ENCODE data around the gene TNXB.
"Not testable (repeated sequence)": the region's sequence is repeated elsewhere in the genome, so short reads cannot be mapped to it uniquely, and the experiment has no call there.

Gene TNXB

GRCh38 chr6:32146687-32147086 is 37.5 kb upstream of the TNXB start:
- no peak for TF ChIP-seq CTCF (conservative IDR thresholded peaks at IDR 0.05)
- no peak overlapping the region for H3K27ac ChIP-seq

GRCh38 chr6:32146287-32146686 is 37.1 kb upstream of the TNXB start:
- no peak for TF ChIP-seq CTCF (conservative IDR thresholded peaks at IDR 0.05)
- no peak overlapping the region for H3K27ac ChIP-seq

DNA sequence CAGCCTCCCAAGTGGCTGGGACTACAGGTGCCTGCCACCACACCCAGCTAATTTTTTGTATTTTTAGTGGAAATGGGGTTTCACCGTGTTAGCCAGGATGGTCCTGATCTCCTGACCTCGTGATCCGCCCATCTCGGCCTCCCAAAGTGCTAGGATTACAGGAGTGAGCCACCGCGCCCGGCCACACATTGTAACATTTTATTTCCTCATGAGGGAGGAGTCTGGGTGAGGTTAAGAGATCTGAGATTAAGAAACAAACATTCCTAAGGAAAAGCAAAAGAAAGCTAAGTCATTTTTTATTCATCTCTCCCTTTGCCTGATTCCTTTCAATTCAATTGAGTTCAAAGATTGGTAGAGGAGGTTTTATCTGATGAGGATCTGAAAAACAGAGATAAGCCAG is 35.1 kb upstream of the TNXB start:
- H3K27ac ChIP-seq = not testable (repeated sequence)

DNA sequence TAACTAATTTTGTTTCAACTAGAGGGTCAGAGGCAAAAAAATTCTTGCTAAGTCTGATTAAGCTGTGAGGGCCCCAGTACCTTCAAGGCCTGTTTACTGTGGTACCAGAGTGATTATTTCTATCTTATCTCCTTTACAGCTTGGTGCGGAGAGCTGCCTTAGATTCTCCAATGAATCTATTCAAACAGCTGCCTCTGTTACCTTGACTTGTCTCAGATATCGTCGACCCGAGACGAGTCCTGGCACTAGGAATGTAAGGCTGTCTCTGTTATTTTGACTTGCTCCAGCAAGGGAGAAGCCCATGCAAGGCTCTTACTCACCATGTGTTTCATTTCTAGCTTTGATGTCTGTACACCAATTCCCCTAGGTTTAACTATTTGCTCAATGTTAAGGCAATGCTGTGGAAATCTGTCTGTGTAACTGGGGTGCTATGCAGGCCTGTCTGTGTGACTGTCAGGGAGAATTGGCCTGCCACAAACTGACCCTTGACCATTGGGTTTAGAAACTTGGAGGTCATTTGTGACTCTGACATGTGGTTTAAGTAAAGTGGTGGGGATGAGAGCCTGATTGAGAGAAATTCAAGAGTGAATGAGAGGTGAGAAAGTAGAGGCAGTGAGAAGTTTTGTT is 31.4 kb upstream of the TNXB start:
- no peak for TF ChIP-seq CTCF (conservative IDR thresholded peaks at IDR 0.05)
- no peak overlapping the region for H3K27ac ChIP-seq

DNA sequence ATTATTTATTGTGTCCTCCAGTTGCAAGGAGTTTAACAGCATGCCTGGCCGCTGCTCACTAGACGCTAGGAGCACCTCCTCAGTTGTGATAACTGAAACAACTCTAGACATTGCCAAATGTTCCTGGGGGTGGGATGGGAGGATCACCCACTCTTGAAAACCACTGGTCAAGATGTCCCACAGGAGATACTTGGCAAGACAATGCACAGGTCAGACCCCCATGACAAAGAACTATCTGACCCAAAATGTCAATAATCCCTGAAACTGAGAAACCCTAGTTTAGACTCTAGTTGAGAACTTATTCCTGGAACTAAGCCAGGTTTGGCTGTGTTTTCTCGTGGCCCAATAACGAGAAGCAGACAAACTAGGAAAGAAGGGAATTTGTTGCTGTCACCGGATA is 30.5 kb upstream of the TNXB start:
- no peak for TF ChIP-seq CTCF (conservative IDR thresholded peaks at IDR 0.05)

DNA sequence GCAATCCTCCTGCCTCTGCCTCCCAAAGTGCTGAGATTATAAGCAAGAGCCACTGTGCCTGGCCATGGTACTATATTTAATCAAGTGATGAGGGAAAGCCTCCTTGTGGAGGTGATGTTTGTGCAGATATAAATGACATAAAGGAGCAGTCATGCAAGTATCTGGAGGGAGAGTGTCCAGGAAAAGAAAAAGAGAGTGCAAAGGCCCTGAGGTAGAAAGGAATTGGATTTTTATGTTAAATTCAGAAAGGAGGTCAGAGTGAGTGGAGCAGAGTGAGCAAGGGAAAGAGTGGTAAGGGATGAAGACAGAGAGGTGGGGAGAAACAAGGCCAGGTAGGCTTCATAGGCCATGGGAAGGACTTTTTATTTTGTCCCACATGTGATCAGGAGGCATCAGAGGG is 28.3 kb upstream of the TNXB start:
- TF ChIP-seq CTCF (conservative IDR thresholded peaks at IDR 0.05) = no peak

More for the DNA sequence above, 30.5 kb upstream of the TNXB start:
- no peak overlapping the region for H3K27ac ChIP-seq

GRCh38 chr6:32133786-32134185 is 24.6 kb upstream of the TNXB start:
- H3K27ac ChIP-seq = no peak overlapping the region

More for the DNA sequence above, 28.3 kb upstream of the TNXB start:
- H3K27ac ChIP-seq = no peak overlapping the region

More at GRCh38 chr6:32133786-32134185, 24.6 kb upstream of the TNXB start:
- no peak for TF ChIP-seq CTCF (conservative IDR thresholded peaks at IDR 0.05)

Data from VCaP (cell line).